Left ventricle myocardium inferior (tissue), 1 donor: ENCODE measurements around the gene LYSMD4. TPM values are rescaled to one million over a fixed set of nuclear protein-coding genes. Genes with fewer than 3 reads are reported as not detected.

Experiments
- DNase-seq: peaks from one replicate; pipeline ENCODE4 v3.0.0-alpha.2; 2020
- H3K27ac ChIP-seq: fragments of 200-600 bp; replicated peaks from 2 replicates; pipeline ENCODE4 v1.8.0; 2021
- H3K27me3 ChIP-seq: fragments of 200-600 bp; 2 replicates; pipeline ENCODE4 v1.8.0; 2021; ENCODE audit warnings: low read depth
- H3K36me3 ChIP-seq: fragments of 200-600 bp; 2 replicates; pipeline ENCODE4 v1.8.0; 2021
- H3K4me1 ChIP-seq: fragments of 200-600 bp; 2 replicates; pipeline ENCODE4 v1.8.0; 2021
- H3K4me3 ChIP-seq: fragments of 200-600 bp; 2 replicates; pipeline ENCODE4 v1.8.0; 2021; ENCODE audit warnings: mild to moderate bottlenecking, moderate library complexity
- H3K9me3 ChIP-seq: fragments of 200-600 bp; replicated peaks from 2 replicates; pipeline ENCODE4 v1.8.0; 2021
- CTCF ChIP-seq: fragments of 200-600 bp; IDR thresholded peaks from 2 replicates; pipeline ENCODE4 v1.8.0; 2021; ENCODE audit warnings: antibody characterized with exemption, mild to moderate bottlenecking, borderline replicate concordance
- intact Hi-C: fragments of 100-400 bp; cut with micrococcal nuclease; formaldehyde crosslinking; loops from one replicate; pipeline ENCODE4 v1.11.0; 2022
- total RNA-seq: library from RNA; stranded (reverse); fragmentation: NEBNext Ultra II Directional; extraction: Animal tissue kit (Norgen Biotek cat#: 25700); gene quantifications from one replicate; pipeline ENCODE4 v1.2.1, GENCODE V29; 2021
- donor health status: DM: no; HTN: yes; CAD: no; lungs with severe emphysema.

LYSMD4 gene
- total RNA-seq, 1 donor from 2014 or later, result 9.8 TPM

GRCh38 chr15:99744142-99744541, 10.9 kb upstream of the LYSMD4 start:
- no peak for TF ChIP-seq CTCF
- no peak overlapping the region for H3K27ac ChIP-seq
- H3K4me1 ChIP-seq, result peaks cover 2% of the 10 kb centered on the region
- H3K9me3 ChIP-seq, result no peaks in the 10 kb centered on the region
- intact Hi-C loops, result no loop called here
- H3K36me3 ChIP-seq, result no peaks in the 10 kb centered on the region
- H3K4me3 ChIP-seq, result no peak overlapping the region
- no peaks in the 10 kb centered on the region for H3K27me3 ChIP-seq
- no peak for DNase-seq

GRCh38 chr15:99741835-99742234, 8.6 kb upstream of the LYSMD4 start:
- Histone ChIP-seq H3K4me3 (no peak overlapping the region), H3K27me3 (no peaks in the 10 kb centered on the region), H3K4me1 (no peaks in the 10 kb centered on the region), H3K9me3 (no peaks in the 10 kb centered on the region), H3K36me3 (no peaks in the 10 kb centered on the region), H3K27ac (no peak overlapping the region)
- intact Hi-C loops, result no loop called here
- no peak for TF ChIP-seq CTCF
- no peak for DNase-seq

- no peaks in the 10 kb centered on the region for H3K9me3 ChIP-seq
- intact Hi-C loops, result no loop called here
- H3K4me1 ChIP-seq, result no peaks in the 10 kb centered on the region
- no peaks in the 10 kb centered on the region for H3K27me3 ChIP-seq
- no peak overlapping the region for H3K4me3 ChIP-seq
- TF ChIP-seq CTCF, result no peak
- no peak overlapping the region for H3K27ac ChIP-seq
- no peaks in the 10 kb centered on the region for H3K36me3 ChIP-seq
- DNase-seq, result no peak
These were observed 5.0 kb upstream of the LYSMD4 start for GRCh38 chr15:99738021-99738847.

GRCh38 chr15:99736702-99737101, 3.5 kb upstream of the LYSMD4 start:
- DNase-seq, result no peak
- no peak overlapping the region for H3K27ac ChIP-seq
- H3K4me3 ChIP-seq, result no peak overlapping the region
- intact Hi-C loops, result no loop called here
- no peaks in the 10 kb centered on the region for H3K9me3 ChIP-seq
- TF ChIP-seq CTCF, result no peak
- H3K27me3 ChIP-seq, result no peaks in the 10 kb centered on the region
- no peaks in the 10 kb centered on the region for H3K36me3 ChIP-seq
- peaks cover 15% of the 10 kb centered on the region for H3K4me1 ChIP-seq

- Histone ChIP-seq H3K27me3 (no peaks in the 10 kb centered on the region), H3K4me3 (no peak overlapping the region), H3K4me1 (peaks cover 23% of the 10 kb centered on the region), H3K36me3 (no peaks in the 10 kb centered on the region), H3K9me3 (no peaks in the 10 kb centered on the region), H3K27ac (no peak overlapping the region)
- TF ChIP-seq CTCF, result no peak
- intact Hi-C loops, result no loop called here
- DNase-seq, result no peak
These were observed 2.6 kb upstream of the LYSMD4 start for GRCh38 chr15:99735868-99736267.
